Activated CD8-positive, alpha-beta memory T cell treated with anti-CD3 and anti-CD28 coated beads for 36 hours (primary cell): Measurements from ENCODE around the gene ETV5. TPM values are rescaled to one million over a fixed set of nuclear protein-coding genes. Genes with fewer than 3 reads are reported as not detected.

ENCODE experiments used
- CTCF ChIA-PET: fragments of 350-600 bp; sonication (Branson Sonifier 250); formaldehyde crosslinking; loops from one replicate; lab custom pipeline; 2021; ENCODE audit warnings: antibody characterized with exemption; lab: Charles Lee
- POLR2A ChIA-PET: fragments of 350-600 bp; sonication (Branson Sonifier 250); formaldehyde crosslinking; loops from one replicate; lab custom pipeline; 2021; ENCODE audit warnings: antibody characterized with exemption; lab: Charles Lee
- total RNA-seq, 2 experiments: library from RNA; stranded (reverse); gene quantifications; one replicate each; pipeline ENCODE4 v1.2.3, GENCODE V29; 2021

Gene ETV5
- total RNA-seq, 2 experiments from 2014 or later: 1.5 to 2.2 TPM

DNA sequence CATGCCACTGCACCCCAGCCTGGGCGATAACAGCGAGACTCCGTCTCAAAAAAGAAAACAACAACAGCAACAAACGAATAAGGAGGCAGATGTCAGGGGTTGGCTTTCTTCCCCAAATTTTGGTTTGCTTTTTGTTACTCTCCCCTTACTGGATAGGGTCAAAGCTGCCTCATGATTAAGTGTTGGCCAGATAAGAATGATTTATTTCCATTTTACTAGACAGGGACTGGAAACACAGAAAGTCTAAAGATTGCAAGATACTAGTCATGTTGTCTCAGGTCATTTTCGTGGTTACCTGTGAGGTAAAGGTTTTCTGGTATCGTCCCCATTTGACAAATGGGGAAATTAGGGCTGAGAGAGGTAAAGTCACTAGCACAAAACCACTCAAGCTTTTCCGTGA, 18.6 kb upstream of the ETV5 start:
- POLR2A ChIA-PET: no interaction called here
- CTCF ChIA-PET: interaction anchor here (0.5 kb wide), 1 partner anchor 1265 kb away, joined by 3 read pairs; no protein-coding TSS in a partner anchor

DNA sequence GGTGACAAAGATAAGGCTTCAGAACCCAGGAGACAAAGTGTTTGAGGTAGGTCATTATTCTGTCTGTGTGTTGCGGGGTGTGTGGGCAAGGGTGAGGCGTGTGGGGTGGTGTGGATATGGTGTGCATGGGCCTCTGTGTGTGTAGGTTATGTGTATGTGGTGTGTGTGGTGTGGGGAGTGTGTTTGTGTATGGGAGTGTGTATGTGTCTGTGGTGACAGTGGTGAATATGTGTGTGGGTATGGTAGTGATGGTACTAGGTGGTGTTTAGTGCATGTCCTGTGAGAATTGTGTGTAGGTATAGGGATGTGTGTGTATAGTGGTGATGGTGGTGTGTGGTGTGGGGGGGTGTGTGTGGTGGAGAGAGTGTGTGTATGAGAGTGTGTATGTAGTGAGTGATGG, 16.2 kb upstream of the ETV5 start:
- ChIA-PET POLR2A (no interaction called here), CTCF (no interaction called here)

DNA sequence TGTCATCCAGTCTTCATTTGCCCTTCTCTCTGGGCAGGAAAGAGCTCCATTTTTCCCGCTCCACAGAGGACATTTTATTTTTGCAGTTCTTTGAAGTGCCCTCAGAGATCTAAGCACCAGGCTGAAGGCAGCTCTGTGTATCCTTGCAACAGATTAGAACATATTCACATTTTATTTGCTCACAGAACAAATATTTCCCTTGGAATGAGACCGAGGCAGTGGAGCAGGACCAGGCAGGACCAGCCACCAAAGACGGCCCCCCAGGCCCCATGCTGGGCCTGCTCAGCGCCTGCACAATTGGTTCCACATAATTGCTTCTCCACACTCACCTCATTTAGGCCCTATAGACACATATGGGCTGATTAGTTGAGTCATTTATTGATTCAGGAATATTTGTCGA, 15.7 kb upstream of the ETV5 start:
- ChIA-PET POLR2A (no interaction called here), CTCF (no interaction called here)

DNA sequence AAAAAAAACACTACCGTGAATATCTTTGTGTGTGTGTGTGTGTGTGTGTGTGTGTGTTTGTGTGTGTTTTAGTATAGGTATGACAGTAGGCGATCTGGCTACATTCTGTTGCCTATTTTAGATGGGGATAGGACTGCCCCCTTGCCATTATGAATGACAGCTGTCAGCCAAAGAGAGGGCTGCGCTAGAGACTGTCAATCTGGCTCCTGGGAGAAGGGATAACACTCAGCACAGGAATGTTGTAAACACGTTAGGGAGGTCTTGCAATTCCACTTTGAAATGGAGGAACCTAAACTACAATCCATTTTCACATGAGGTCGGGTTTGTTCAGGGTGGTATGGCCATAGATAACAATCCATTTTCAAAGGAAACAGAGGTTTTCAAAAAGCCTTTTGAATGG, 14.1 kb upstream of the ETV5 start:
- ChIA-PET POLR2A (no interaction called here), CTCF (no interaction called here)

DNA sequence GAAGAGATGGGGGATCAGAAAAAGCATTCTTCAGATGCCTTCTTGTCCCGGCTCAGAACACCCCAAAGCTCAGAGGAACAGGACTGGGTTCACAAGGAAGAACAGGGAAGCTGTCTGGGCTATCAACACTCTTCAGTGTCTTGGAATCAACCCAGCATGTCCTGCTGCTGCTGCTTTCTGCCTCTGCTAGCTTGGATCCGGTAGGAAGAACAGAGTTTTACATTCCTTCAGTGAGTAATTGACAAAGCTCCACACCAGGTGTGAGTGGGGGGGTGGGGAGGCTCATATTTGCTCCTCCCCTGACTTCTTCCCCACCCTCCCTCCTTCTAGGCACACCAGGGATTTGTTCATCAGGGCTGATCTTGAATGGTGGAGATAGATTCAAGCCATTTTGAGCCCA, 13.1 kb upstream of the ETV5 start:
- POLR2A ChIA-PET: no interaction called here

DNA sequence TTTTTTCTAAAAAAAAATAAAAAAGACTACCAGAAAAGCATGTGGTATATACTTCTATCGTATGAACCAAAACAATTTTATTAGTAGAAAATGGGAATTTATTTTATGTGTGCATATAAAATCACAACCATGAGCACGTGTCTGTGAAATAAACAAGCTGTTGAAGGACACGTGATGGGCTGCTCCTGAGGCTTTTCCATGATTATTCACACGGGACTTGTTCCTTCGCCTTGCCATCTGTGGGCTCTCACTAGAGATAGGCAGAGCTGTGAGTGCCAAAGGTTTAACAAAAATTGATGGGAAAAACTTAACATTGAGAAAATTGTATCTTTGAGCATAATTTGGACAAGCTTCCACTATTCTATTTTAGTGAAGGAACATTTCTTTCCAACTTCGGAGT, 12.4 kb upstream of the ETV5 start:
- ChIA-PET CTCF (interaction anchor here (1.3 kb wide), 1 partner anchor 22 kb away, joined by 3 read pairs; no protein-coding TSS in a partner anchor), POLR2A (no interaction called here)

More for the DNA sequence above, 13.1 kb upstream of the ETV5 start:
- CTCF ChIA-PET: interaction anchor here (1.3 kb wide), 1 partner anchor 21 kb away, joined by 3 read pairs; no protein-coding TSS in a partner anchor

DNA sequence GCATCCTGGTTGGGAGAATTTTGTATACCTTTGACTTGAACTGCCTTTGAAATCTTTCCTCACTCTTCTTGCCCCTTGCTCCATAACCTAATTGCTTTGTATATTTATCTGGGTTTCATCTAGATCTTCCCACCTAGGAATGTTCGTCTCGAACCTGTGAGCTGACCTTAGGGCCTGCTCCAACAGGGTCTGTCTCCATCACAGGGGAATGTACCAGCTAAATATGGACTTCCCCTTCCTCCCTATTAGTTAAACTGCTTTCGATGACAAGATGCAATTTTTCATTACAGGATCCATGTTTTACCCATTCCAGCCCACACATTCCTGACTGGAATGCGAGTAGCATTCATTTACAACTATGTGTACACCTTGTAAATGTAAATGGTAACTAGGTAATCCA, 10.6 kb upstream of the ETV5 start:
- ChIA-PET CTCF (no interaction called here), POLR2A (no interaction called here)

DNA sequence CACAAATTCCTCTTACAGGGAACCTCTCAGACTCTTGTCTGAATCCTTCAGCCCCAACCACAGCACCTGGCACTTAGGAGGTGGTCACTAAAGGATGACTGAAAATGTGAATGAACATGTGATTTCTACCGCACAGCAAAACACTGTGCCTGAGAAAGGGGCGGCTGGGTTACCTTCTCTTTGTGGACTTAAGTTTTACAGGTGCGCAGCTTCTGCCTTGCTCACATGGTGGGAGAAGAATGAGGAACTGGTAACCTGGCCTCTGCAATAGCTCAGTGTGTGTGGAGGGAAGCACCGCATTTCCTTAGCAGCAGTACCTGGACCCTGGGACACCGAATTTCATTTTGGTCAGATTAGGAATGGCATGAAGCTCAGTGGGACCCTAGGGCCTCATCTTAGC, 9.8 kb upstream of the ETV5 start:
- POLR2A ChIA-PET: no interaction called here
- CTCF ChIA-PET: no interaction called here

DNA sequence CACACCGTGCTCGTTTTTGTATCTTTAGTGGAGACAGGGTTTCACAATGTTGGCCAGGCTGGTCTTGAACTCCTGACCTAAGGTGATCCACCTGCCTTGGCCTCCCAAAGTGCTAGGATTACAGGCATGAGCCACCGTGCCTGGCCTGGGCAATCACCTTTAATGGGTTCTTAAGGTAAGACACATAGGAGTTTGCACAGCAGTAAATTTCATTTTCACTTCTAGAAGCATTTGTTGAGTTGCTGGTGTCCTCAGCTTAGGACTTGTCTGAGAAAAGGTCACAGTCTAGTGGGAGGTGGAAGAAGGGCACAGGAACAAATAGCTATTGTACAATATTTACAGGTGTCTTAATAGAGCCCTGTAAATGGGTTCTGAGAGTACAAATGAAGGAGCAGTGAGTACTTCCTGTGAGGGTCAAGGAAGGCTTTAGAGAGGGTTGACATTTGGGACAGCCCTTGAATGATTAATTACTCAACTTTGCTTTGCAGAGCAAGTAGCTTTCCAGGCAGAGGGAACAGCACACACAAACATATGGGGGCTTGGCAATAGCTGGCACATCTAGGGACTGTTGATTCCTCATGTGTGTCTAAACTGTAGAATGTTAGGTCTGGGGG, 8.7 kb upstream of the ETV5 start:
- ChIA-PET CTCF (no interaction called here), POLR2A (no interaction called here)

DNA sequence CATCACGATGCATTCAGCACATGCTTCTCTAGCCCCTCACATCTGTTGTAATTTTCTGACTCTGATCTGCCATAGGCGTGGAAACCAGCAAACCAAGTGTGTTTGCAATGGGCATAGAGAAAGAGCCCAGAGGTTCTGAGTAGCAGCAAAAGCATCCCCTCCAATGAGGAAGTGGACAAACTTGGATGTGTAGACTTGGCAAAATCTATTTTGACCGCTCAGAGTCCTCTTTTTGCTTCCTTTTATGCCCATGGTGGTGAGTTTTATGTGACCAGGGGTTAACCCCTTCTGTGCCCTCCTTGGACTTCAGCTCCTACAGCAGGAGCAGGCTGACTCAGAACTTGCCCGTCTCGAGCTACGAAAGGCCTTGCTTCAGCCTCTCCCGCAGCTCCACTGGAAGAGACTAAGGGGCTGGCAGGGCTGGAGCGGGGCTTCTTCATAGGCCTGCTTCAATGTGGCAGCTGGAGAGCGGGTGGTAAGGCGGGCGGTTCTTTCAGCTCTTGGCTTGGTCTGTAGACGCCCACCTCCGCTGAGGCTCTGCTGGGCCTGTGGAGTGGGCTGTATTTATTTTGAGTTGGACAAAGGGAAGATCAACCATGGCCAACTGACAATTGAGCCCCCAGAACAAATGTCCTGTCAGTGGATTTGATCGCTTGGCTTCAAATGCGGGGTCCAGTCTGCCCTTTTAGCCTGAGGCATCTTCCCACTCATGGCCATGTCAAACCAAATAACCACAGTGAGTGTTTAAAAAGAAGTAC, 6.5 kb upstream of the ETV5 start:
- POLR2A ChIA-PET: no interaction called here
- CTCF ChIA-PET: no interaction called here

DNA sequence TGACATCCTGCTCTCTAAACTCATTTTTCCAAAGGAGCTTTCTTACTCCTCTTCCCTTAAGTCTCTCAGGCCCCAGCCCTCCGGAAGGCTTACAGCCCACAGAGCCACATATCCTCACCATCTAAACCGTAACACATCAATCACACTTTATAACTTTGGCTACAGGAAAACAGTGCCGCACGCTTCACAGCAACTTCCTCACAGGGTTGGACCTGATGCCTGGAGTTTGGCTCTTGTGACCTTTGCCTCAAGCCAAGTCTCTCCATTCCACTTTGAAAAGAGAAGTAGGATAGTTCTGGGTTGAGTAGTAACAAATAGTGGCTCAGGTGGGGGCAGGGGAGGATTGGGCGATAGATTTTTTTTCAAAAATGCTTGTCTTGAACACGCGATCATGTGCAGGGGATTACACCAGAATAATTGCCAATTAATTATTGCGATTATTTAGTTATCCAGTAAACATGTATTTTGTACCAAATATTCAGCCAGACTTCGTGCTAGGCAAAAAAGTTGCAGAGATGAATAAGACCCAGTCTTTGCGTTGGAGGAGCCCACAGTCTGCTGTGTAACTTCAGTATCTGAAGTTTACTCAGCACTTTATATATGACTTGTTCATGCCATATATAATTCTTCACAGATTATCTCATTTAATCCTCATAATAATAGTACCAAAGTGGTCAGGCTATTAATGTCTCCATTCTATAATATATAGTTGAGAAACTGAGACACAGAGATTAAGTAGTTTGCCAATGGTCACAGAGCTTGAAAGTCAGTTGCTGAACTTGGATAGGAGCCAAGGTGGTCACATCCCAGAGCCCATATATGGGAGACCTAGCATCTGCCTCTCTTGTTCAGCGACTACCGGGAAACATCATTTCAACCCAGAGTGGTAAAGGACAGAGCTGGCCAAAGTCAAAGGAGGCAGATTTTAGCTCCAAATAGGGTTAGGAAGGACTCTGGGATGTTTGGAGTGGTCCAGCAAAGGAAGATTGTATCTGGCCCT, 2.4 kb upstream of the ETV5 start:
- POLR2A ChIA-PET: no interaction called here
- CTCF ChIA-PET: no interaction called here

DNA sequence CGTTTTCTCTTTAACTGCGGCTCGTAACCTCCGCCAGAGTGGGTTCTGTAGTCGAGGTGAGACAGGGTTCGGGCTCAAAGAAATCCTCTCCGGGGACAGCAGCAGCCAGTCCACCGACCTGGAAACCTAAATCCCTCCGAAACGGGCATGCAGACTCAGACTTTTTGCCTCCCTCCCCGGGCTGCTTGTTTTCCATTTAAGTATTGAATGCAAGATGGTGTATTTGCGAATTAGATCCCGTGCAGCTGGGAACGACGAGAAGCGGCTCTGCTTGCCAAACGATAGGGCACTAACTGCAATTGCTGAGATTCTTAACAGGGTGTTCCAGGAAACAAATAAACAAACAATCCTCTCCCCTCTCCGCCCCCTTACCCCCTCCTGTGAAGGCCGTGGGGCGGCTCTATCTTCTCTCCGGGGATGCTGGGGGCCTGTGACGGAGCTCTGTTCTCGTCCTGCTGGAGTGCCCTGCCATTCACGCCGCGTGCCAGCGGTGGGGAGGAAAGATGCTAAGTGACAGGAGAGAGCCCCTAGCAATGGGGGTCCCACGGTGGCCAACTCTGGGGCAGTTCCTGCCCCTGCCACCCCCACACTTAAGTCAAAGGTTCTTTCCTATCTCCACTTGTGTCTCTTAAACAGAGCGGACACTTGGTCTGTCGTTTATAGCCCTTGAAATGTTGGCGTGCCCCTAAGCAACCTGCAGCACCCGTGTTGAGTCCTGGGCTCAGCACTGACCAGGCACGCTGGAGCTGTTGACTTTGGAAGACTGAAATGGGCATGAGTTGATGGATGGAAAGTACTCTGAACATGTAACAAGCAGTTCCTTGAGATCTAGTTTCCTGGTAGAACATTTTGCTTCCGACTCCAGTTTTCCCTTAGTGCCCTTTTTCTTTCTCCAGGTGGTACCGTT, 1.3 kb upstream of the ETV5 start:
- POLR2A ChIA-PET: no interaction called here
- CTCF ChIA-PET: interaction anchor here (0.8 kb wide), 1 partner anchor 133 kb away, joined by 3 read pairs; no protein-coding TSS in a partner anchor

DNA sequence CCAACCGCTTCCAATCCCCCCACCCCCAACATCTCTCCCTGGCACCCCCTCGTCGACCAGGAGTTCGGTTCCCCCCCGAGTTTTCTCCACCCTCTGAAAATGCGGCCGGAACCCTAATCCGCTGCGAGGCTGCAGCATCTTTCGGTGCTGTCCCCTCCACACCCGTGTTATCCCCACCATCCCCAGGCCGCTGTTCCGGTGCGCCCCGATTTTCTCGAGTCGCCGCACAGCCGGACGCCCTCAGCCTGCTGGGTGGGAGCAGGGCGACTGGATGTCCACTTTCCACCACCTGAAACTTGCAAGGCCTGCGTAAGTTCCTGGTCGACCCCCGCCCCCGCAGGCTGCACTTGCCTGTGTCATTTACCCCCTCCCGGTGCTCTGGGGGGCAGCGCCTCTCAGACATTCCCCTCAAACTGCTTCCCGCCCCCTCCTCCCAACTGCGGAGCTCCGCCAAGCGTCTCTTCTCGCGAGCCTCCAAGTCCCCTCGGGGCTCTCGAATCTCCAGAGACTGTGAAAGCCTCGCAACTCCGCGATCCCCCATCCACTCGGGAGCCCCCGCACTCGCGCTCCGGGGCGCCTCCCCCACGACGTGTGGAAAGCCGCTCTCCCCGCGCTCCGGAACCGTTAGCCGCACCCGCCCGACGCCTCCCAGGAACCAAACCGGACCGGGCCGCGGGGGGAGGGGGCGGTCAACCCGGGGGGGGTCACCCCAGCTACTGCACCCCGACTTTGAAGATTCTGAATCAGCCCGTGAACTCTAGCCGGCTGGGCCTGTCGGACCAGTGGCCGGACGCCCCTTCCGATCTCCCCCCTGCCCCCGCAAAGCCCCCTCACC, 566 bp downstream of the ETV5 start:
- ChIA-PET POLR2A (interaction anchor here (0.6 to 1.2 kb wide), 2 partner anchors 70 to 170 kb away, joined by 3 to 6 read pairs; partner anchors contain the start of gene TRA2B), CTCF (no interaction called here)

DNA sequence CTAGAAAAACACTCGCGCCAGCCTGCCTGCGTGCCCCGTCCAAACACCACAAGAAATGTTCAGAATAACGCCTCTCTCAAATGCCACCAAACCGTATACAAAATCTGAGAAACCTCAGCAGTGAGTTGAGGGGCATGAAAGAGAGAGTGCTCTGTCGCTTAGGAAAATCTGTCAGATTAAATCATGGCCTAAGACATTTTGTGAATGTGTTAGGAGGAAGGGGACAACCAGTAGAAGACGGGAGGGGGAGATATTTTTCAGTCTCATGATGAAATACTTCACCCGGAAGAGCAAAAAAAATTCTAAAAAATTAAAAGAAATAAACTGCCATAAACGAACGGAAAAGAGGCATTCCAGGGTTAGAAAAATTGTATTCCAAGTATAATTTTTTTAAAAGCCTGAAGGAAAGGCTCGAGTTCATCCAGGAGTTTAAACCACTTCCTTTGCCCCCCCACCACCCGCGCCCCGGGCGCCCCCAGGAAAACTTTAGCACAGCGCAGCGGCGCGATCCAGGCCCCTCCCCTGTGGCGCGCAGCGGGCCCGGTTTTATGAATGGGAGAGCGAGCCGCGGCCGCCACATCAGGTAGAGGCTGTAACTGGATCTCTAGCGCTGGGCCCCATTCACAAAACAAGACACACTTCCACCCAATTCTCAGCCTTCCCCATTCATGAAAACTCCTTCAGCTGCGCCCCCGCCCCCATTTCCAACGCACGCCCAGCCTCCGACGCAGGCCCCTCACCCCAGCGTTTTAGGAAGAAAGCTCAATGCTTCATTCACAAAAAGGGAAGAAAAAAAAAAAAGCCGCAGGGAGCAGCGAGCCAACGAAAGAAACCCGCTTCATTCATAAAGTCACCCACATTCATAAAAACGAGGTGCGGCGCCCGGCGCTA, 1.4 kb downstream of the ETV5 start:
- ChIA-PET CTCF (no interaction called here), POLR2A (interaction anchor here (0.6 kb wide), 1 partner anchor 69 kb away, joined by 6 read pairs; no protein-coding TSS in a partner anchor)

DNA sequence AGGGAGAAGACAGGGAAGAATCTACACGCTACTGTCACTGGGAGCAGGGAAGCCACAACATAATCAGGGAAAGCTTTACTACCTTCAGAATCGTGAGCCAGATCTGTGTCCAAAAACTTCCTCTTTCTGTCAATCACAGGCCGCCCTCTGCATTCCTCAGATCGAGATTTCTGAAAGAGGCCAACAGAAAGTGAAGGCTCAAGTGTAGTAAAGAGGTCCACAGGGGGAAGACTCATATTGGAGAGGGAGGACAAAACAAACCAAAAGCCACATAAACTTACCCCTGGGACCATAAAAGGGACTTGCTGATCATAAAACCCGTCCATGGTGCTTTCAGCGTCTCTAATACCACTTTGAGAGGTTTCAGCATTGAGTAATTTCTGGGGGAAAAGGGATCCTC, 3.3 kb downstream of the ETV5 start:
- CTCF ChIA-PET: no interaction called here

DNA sequence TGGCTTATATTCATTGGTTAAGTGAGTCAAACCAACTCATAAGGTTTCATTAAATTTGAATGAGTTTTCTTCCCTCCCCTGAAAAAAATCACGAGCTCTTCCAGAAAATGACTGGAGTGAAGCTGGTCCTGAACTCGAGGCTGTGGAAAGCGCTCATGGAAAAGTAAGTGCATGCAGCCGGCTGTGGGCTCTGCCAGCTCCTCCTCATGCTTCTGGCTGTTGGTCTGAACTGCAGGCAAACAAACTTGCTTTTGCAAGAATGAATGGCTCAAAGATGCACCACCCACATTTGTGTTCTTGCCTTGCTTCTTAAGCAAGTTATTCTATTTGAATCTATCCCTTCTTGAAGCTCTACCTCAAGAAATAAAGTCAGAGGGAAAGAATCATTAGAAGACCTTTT, 6.2 kb downstream of the ETV5 start:
- POLR2A ChIA-PET: no interaction called here
- CTCF ChIA-PET: interaction anchor here (0.7 kb wide), 1 partner anchor 34 kb away, joined by 3 read pairs; no protein-coding TSS in a partner anchor

More for the DNA sequence above, 3.3 kb downstream of the ETV5 start:
- POLR2A ChIA-PET: no interaction called here

DNA sequence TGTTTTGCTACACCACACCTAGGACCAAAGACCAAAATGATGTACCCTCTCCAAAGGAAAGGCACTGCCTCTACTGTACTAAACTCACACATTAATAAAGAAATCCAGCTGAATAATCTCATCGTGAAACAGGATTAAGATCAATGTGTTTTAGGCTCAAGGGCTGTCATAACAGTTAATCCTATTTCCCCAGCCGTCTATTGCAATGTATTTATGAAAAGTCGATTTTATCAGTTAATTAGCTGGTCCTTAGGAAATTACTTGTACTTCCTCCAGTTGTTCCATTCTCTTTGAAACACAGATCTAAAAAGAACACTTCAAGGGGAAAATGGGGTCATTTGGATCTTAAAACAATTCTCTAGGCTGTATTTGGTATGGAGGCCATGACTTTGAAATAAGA, 8.5 kb downstream of the ETV5 start:
- CTCF ChIA-PET: no interaction called here

More for the DNA sequence above, 8.5 kb downstream of the ETV5 start:
- POLR2A ChIA-PET: no interaction called here
